Right cardiac atrium (tissue), 5 donors: ENCODE results near the gene REPS2. TPM values are rescaled to one million over a fixed set of nuclear protein-coding genes. Genes with fewer than 3 reads are reported as not detected.

Experiments used
- ATAC-seq, 2 donors: fragments of 200-7000 bp; cut with Tn5 transposase; one replicate each; pipeline versions ENCODE4 v1.8.0 to v1.9.1; 2020; ENCODE audit warnings: moderate library complexity in 2 of 2, mild to moderate bottlenecking in 1 of 2
- DNase-seq, 3 donors: peaks; one replicate each; pipeline ENCODE4 v3.0.0-alpha.2; 2020
- H3K27ac ChIP-seq: one replicate; pipeline ENCODE4 v1.5.1; 2013; ENCODE audit warnings: mild to moderate bottlenecking, low read length, control low read depth, moderate library complexity
- H3K27me3 ChIP-seq: one replicate; pipeline ENCODE4 v1.6.1; 2013; ENCODE audit not compliant: control insufficient read depth, insufficient read depth
- H3K4me1 ChIP-seq: one replicate; pipeline ENCODE4 v1.6.1; 2013; ENCODE audit warnings: low read length; ENCODE audit not compliant: control insufficient read depth, insufficient read depth
- H3K4me3 ChIP-seq: one replicate; pipeline ENCODE4 v1.5.1; 2013; ENCODE audit warnings: low read length, control low read depth
- H3K9me3 ChIP-seq: one replicate; pipeline ENCODE4 v1.6.1; 2013; ENCODE audit warnings: low read length; ENCODE audit not compliant: control insufficient read depth
- WGBS: extraction: QIAGEN DNeasy Blood & Tissue Kit; methylation state at CpG from one replicate; pipeline ENCODE4 v1.1.7; 2013; 5-methylcytosine and 5-hydroxymethylcytosine counted together
- intact Hi-C, 4 donors: fragments of 100-400 bp; cut with DNase I; formaldehyde crosslinking; loops; one replicate each; pipeline versions ENCODE4 v1.11.0 to v1.14.0; 2022 to 2023
- polyA plus RNA-seq: library from polyadenylated mRNA; stranded (reverse); fragments of 200-250 nt; gene quantifications from one replicate; pipeline ENCODE4 v1.2.3, GENCODE V29; 2013
- total RNA-seq, 4 donors: library from RNA; stranded (reverse); fragmentation: NEBNext Ultra II Directional; extraction: Animal tissue kit (Norgen Biotek cat#: 25700); gene quantifications; one replicate each; pipeline ENCODE4 v1.2.1, GENCODE V29; 2021
- donor health status: healthy with polysubstance abuse.
- donor health status: DM: no; HTN: yes; CAD: no.
- donor health status: DM: no; HTN: no; CAD: no.
- donor health status: DM: no; HTN: yes; CAD: no; lungs with severe emphysema.
- donor health status: DM: yes; HTN: yes; CAD: no.

REPS2 gene
- total and polyA plus RNA-seq, 5 donors = 3.4 to 10.4 (median 8.9) TPM

DNA sequence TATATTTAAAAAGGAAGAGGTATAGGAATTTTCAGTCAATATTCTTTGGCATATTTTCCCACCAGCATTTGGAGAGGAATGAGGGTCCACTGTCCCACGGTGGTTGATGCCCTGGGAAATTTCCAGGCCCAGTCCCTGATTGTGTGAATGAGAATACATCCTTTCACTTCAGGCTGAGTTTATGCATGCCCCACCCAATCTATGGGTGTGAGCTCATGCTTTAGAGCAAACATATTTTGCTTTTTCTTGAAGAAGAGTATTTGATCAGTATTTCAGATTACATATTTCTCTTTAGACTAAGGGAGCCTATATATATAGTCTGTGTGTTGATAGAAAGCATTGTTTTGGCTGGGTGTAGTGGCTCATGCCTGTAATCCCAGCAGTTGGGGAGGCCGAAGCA, 77.2 kb downstream of the REPS2 start:
- no peak for ATAC-seq
- intact Hi-C loops = no loop called here
- Histone ChIP-seq H3K4me3 (no peak overlapping the region), H3K27ac (no peak overlapping the region), H3K9me3 (no peaks in the 10 kb centered on the region), H3K27me3 (no peaks in the 10 kb centered on the region), H3K4me1 (no peaks in the 10 kb centered on the region)
- 88% methylated on average over 2 of the region's 2 CpGs for WGBS
- no peak for DNase-seq

GRCh38 chrX:17024886-17025285, 78.4 kb downstream of the REPS2 start:
- no peak for DNase-seq
- H3K4me3 ChIP-seq = no peak overlapping the region
- intact Hi-C loops = no loop called here
- H3K4me1 ChIP-seq = no peaks in the 10 kb centered on the region
- WGBS = 74% methylated on average over 11 of the region's 11 CpGs
- no peak for ATAC-seq
- H3K27ac ChIP-seq = no peak overlapping the region
- no peaks in the 10 kb centered on the region for H3K27me3 ChIP-seq
- no peaks in the 10 kb centered on the region for H3K9me3 ChIP-seq

DNA sequence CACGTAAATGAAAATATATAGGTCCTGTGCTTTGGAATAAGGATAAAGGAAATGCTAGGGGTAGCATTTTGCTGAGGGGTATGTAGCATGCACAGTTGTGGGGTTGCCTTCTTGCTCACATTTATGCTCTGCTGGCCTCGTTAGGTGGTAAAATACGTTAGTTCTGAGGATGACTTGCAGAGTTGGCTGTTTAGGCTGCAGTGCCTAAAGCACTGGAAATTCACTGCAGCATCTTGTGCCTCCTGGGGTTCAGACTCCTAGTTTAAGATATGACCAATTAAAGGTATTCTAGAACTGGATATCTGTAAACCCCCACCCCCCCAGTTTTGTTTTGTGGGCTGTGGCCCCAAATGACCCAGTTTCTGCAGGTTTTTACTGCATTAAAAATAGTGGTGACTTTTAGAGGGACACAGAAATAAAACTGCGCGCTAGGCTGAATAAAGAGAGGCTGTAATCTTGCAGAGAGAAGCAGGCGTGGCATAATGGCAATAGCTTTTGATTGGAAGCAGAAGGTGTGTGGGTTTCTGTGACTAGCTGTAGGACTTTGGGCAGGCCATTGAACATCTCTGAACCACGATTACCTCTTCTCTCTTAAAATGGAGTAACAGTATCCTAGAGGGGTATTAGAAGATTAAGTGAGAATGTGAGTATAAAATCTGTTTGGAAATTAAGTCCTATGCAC, 79.3 kb downstream of the REPS2 start:
- no peaks in the 10 kb centered on the region for H3K27me3 ChIP-seq
- H3K27ac ChIP-seq = no peak overlapping the region
- ATAC-seq (no peak), DNase-seq (no peak)
- H3K4me3 ChIP-seq = no peak overlapping the region
- no peaks in the 10 kb centered on the region for H3K4me1 ChIP-seq
- 95% methylated on average over 7 of the region's 7 CpGs for WGBS
- intact Hi-C loops = no loop called here
- no peaks in the 10 kb centered on the region for H3K9me3 ChIP-seq

- Histone ChIP-seq H3K27ac (no peak overlapping the region), H3K4me3 (no peak overlapping the region), H3K4me1 (peaks cover 2% of the 10 kb centered on the region), H3K9me3 (no peaks in the 10 kb centered on the region), H3K27me3 (no peaks in the 10 kb centered on the region)
- intact Hi-C loops = no loop called here
- DNase-seq (no peak), ATAC-seq (no peak)
- WGBS = 77% methylated on average over 2 of the region's 2 CpGs
These were observed 81.5 kb downstream of the REPS2 start for GRCh38 chrX:17027931-17028330.

DNA sequence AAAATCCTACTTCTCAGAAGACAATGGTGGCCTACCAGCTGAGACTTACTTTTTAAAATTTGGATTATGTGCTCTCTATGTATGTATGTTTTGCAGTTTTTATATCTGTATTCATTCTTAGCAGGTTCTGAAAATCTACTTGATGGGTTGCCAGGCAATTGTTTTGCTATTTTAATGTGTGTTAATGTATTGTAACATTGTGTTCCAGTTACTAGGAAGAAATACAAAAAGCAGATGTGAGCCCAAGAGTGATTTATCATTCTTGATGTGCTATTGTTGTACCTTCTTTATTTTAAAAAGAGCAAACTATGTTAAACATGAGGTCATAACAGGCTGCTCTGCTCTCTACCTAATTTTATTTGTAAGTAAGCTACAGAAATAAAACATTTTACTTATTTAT, 81.9 kb downstream of the REPS2 start:
- peaks cover 2% of the 10 kb centered on the region for H3K4me1 ChIP-seq
- no peaks in the 10 kb centered on the region for H3K27me3 ChIP-seq
- H3K4me3 ChIP-seq = no peak overlapping the region
- ATAC-seq = no peak
- no peak for DNase-seq
- no peaks in the 10 kb centered on the region for H3K9me3 ChIP-seq
- intact Hi-C loops = no loop called here
- H3K27ac ChIP-seq = no peak overlapping the region

DNA sequence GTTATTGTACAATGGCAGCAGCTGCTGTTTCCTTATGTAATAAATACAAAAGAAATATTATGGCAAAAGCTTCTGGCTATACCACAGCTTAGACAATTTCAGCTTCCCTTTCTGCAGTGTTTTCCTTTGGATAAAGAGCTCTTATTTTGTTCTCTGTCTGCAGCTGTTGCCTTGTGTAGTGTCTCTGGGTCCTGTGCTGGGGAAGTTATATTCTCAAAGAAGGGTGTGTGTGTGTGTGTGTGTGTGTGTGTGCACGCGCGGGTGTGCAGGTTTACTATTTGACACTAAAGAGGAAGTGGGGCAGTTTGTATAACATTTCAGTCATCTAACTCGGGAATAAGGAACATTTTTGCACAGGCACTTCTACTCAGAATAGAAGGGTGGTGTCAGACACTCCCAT, 83.6 kb downstream of the REPS2 start:
- no peak overlapping the region for H3K4me3 ChIP-seq
- intact Hi-C loops = no loop called here
- 76% methylated on average over 4 of the region's 4 CpGs for WGBS
- ATAC-seq (no peak), DNase-seq (no peak)
- H3K4me1 ChIP-seq = peaks cover 2% of the 10 kb centered on the region
- H3K9me3 ChIP-seq = no peaks in the 10 kb centered on the region
- no peak overlapping the region for H3K27ac ChIP-seq
- H3K27me3 ChIP-seq = no peaks in the 10 kb centered on the region

- ATAC-seq = no peak
- intact Hi-C loops = no loop called here
- H3K27me3 ChIP-seq = no peaks in the 10 kb centered on the region
- H3K4me1 ChIP-seq = peaks cover 2% of the 10 kb centered on the region
- 70% methylated on average over 3 of the region's 3 CpGs for WGBS
- no peaks in the 10 kb centered on the region for H3K9me3 ChIP-seq
- H3K4me3 ChIP-seq = no peak overlapping the region
- no peak overlapping the region for H3K27ac ChIP-seq
- no peak for DNase-seq
These were observed 84.3 kb downstream of the REPS2 start for GRCh38 chrX:17030580-17031270.

DNA sequence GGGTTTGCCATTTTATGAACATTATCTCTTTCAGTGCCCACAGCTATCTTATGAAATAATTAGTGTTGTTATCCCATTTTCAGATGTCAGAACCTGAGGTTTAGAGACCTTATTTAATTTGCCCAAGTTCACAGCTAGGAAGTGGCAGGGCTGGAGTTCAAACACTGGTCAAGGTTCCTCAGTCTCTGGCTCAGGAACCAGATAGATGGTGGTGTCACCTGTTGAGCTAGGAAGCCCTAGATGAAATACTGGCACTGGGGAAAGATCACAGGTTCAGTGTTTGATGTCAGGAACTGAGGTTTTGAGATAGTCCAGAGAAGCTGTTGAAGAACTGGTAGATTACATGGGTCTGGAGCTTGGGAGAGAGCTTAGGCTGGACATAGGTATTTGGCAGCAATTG, 85.4 kb downstream of the REPS2 start:
- Histone ChIP-seq H3K27ac (no peak overlapping the region), H3K9me3 (no peaks in the 10 kb centered on the region), H3K4me3 (no peak overlapping the region), H3K27me3 (no peaks in the 10 kb centered on the region), H3K4me1 (peaks cover 2% of the 10 kb centered on the region)
- ATAC-seq (no peak), DNase-seq (no peak)
- intact Hi-C loops = no loop called here

- no peaks in the 10 kb centered on the region for H3K27me3 ChIP-seq
- intact Hi-C loops = no loop called here
- no peak overlapping the region for H3K4me3 ChIP-seq
- 79% methylated on average over 4 of the region's 4 CpGs for WGBS
- ATAC-seq (peak in 1 of 2 donors; percentile 51), DNase-seq (no peak)
- H3K9me3 ChIP-seq = no peaks in the 10 kb centered on the region
- H3K27ac ChIP-seq = no peak overlapping the region
- H3K4me1 ChIP-seq = peaks cover 2% of the 10 kb centered on the region
These were observed 85.9 kb downstream of the REPS2 start for GRCh38 chrX:17032351-17032750.

DNA sequence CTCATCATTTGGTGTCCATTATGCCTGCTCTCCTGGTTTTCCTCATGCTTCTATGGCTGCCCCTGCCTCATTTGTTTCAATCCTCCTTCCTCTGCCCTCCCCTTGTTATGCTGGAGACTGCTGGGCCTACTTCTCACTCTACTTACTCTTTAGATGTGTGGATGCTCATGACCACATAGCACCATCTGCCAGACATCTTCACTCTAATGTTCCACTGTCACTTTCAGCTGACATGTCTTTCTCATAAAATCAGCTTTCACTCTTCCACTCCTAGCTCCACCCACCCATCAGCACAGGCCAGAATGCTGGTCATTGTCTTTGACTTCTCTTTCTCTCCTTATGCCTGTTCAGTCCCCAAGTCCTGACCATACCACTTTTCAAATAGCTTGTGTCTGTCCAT, 86.8 kb downstream of the REPS2 start:
- Histone ChIP-seq H3K4me3 (no peak overlapping the region), H3K27ac (no peak overlapping the region), H3K4me1 (peaks cover 2% of the 10 kb centered on the region), H3K9me3 (no peaks in the 10 kb centered on the region), H3K27me3 (no peaks in the 10 kb centered on the region)
- no peak for ATAC-seq
- DNase-seq = no peak
- intact Hi-C loops = no loop called here

GRCh38 chrX:17035111-17035510, 88.7 kb downstream of the REPS2 start:
- DNase-seq (no peak), ATAC-seq (no peak)
- 83% methylated on average over 3 of the region's 3 CpGs for WGBS
- no peak overlapping the region for H3K4me3 ChIP-seq
- H3K27ac ChIP-seq = no peak overlapping the region
- peaks cover 2% of the 10 kb centered on the region for H3K4me1 ChIP-seq
- intact Hi-C loops = no loop called here
- H3K27me3 ChIP-seq = no peaks in the 10 kb centered on the region
- no peaks in the 10 kb centered on the region for H3K9me3 ChIP-seq
